H1 (cell line): Measurements from ENCODE around the gene SPINK4. TPM values are rescaled to one million over a fixed set of nuclear protein-coding genes. Genes with fewer than 3 reads are reported as not detected.

Source experiments
- CTCF ChIA-PET: fragments of 300-600 bp; sonication (Branson Sonifier 250); formaldehyde crosslinking; loops from one replicate; lab custom pipeline; 2021; ENCODE audit not compliant: partially characterized antibody; lab: Charles Lee
- POLR2A ChIA-PET: fragments of 300-600 bp; sonication (Branson Sonifier 250); formaldehyde crosslinking; loops from one replicate; lab custom pipeline; 2021; ENCODE audit warnings: inconsistent platforms; ENCODE audit not compliant: partially characterized antibody; lab: Charles Lee
- DNase-seq, 2 experiments: peaks; one replicate each; pipeline versions ENCODE4 v3.0.0 to v3.0.0-alpha.2; 2010 to 2022; ENCODE audit warnings: low spot score in 2 of 2, low read depth in 1 of 2, mixed read lengths in 1 of 2
- FAIRE-seq: peaks from 2 replicates; lab custom pipeline; 2011; peaks lifted over from hg19 to GRCh38; lab: Jason Lieb, UNC
- H2AFZ ChIP-seq: 2 replicates; pipeline ENCODE4 v1.8.1; 2012; ENCODE audit warnings: low read length, inconsistent platforms
- H2AK5ac ChIP-seq: 2 replicates; pipeline ENCODE4 v1.6.1; 2013; ENCODE audit warnings: low read depth, low read length
- H2BK120ac ChIP-seq: replicated peaks from 2 replicates; pipeline ENCODE3; 2013; ENCODE audit warnings: low read depth, low read length, inconsistent platforms
- H2BK12ac ChIP-seq: 2 replicates; pipeline ENCODE4 v1.6.1; 2013; ENCODE audit warnings: low read depth, low read length
- H2BK15ac ChIP-seq: 2 replicates; pipeline ENCODE4 v1.6.1; 2013; ENCODE audit warnings: low read length
- H2BK20ac ChIP-seq: 2 replicates; pipeline ENCODE4 v1.6.1; 2013; ENCODE audit warnings: low read length
- H2BK5ac ChIP-seq: 2 replicates; pipeline ENCODE4 v1.6.1; 2013; ENCODE audit warnings: low read depth, low read length
- H3K14ac ChIP-seq: 2 replicates; pipeline ENCODE4 v1.6.1; 2013; ENCODE audit warnings: inconsistent platforms; ENCODE audit not compliant: insufficient read length
- H3K18ac ChIP-seq: 2 replicates; pipeline ENCODE4 v1.6.1; 2013; ENCODE audit warnings: low read length; ENCODE audit errors: extremely low read depth
- H3K23ac ChIP-seq: 2 replicates; pipeline ENCODE4 v1.6.1; 2013; ENCODE audit warnings: inconsistent platforms; ENCODE audit not compliant: insufficient read length
- H3K23me2 ChIP-seq: 2 replicates; pipeline ENCODE4 v1.6.1; 2013; ENCODE audit warnings: low read depth, low read length
- H3K27ac ChIP-seq: 2 replicates; pipeline ENCODE4 v1.6.1; 2011; ENCODE audit warnings: low read depth, low read length, inconsistent platforms
- H3K27me3 ChIP-seq, 4 experiments: replicated peaks in 1 of 4; 1 replicate in 1 of 4; 2 replicates in 3 of 4; pipeline versions ENCODE4 v1.6.1 to v1.8.1; 2011 to 2013; ENCODE audit warnings: low read length in 3 of 4, mild to moderate bottlenecking in 3 of 4, inconsistent platforms in 2 of 4, mixed read lengths in 2 of 4, moderate library complexity in 1 of 4; ENCODE audit not compliant: control insufficient read depth in 3 of 4, insufficient read depth in 3 of 4; ENCODE audit errors: extremely low read depth in 1 of 4
- H3K36me3 ChIP-seq, 4 experiments: 2 replicates each; pipeline versions ENCODE4 v1.6.1 to v1.8.1; 2011 to 2013; ENCODE audit warnings: mild to moderate bottlenecking in 4 of 4, low read length in 3 of 4, moderate library complexity in 2 of 4, control low read depth in 1 of 4, inconsistent platforms in 1 of 4; ENCODE audit not compliant: insufficient read depth in 4 of 4, control insufficient read depth in 2 of 4
- H3K4ac ChIP-seq: replicated peaks from 2 replicates; pipeline ENCODE3; 2013; ENCODE audit warnings: low read length, low read depth, mixed read lengths, inconsistent platforms; ENCODE audit not compliant: insufficient read length
- H3K4me1 ChIP-seq, 4 experiments: replicated peaks in 1 of 4; 1 replicate in 1 of 4; 2 replicates in 3 of 4; pipeline versions ENCODE4 v1.6.1 to v1.8.1; 2011 to 2013; ENCODE audit warnings: low read length in 3 of 4, inconsistent platforms in 2 of 4, mixed read lengths in 1 of 4; ENCODE audit not compliant: insufficient read depth in 4 of 4, control insufficient read depth in 3 of 4
- H3K4me2 ChIP-seq, 2 experiments: 2 replicates each; pipeline versions ENCODE4 v1.6.1 to v1.8.1; 2011 to 2013; ENCODE audit warnings: low read depth in 2 of 2, low read length in 2 of 2, control low read depth in 1 of 2, inconsistent platforms in 1 of 2, mild to moderate bottlenecking in 1 of 2; ENCODE audit not compliant: insufficient read depth in 1 of 2
- H3K4me3 ChIP-seq, 4 experiments: fragments of 200-600, 300-600 bp in 1 of 4; sonication (generic), shearing (Covaris generic), sonication (Bioruptor Twin) in 1 of 4; 2 replicates each; pipeline versions ENCODE4 v1.5.1 to v1.8.1; 2011 to 2016; ENCODE audit warnings: low read length in 4 of 4, low read depth in 3 of 4, control low read depth in 2 of 4, inconsistent platforms in 2 of 4, mild to moderate bottlenecking in 2 of 4, mixed read lengths in 1 of 4, moderate library complexity in 1 of 4; ENCODE audit not compliant: insufficient read depth in 2 of 4; ENCODE audit errors: extremely low read depth in 1 of 4
- H3K56ac ChIP-seq: replicated peaks from 2 replicates; pipeline ENCODE3; 2013; ENCODE audit warnings: low read depth, mild to moderate bottlenecking, mixed read lengths, low read length, inconsistent platforms; ENCODE audit not compliant: insufficient read length
- H3K79me1 ChIP-seq: 2 replicates; pipeline ENCODE4 v1.6.1; 2013; ENCODE audit warnings: low read depth, low read length, control low read depth
- H3K79me2 ChIP-seq, 2 experiments: 2 replicates each; pipeline versions ENCODE4 v1.6.1 to v1.8.1; 2012 to 2013; ENCODE audit warnings: low read length in 2 of 2, mild to moderate bottlenecking in 2 of 2, inconsistent platforms in 1 of 2; ENCODE audit not compliant: insufficient read depth in 2 of 2, control insufficient read depth in 1 of 2
- H3K9ac ChIP-seq, 4 experiments: replicated peaks in 1 of 4; 1 replicate in 1 of 4; 2 replicates in 3 of 4; pipeline versions ENCODE4 v1.6.1 to v1.8.1; 2011 to 2013; ENCODE audit warnings: low read depth in 3 of 4, low read length in 3 of 4, control low read depth in 2 of 4, mild to moderate bottlenecking in 2 of 4, moderate library complexity in 2 of 4, inconsistent platforms in 1 of 4; ENCODE audit errors: extremely low read depth in 1 of 4
- H3K9me3 ChIP-seq, 2 experiments: 2 replicates each; pipeline versions ENCODE4 v1.6.1 to v1.8.1; 2012 to 2013; ENCODE audit warnings: mild to moderate bottlenecking in 2 of 2, moderate library complexity in 2 of 2, control low read depth in 1 of 2, inconsistent platforms in 1 of 2, low read depth in 1 of 2, low read length in 1 of 2, mixed read lengths in 1 of 2; ENCODE audit not compliant: insufficient read depth in 2 of 2
- H4K20me1 ChIP-seq, 2 experiments: replicated peaks in 1 of 2; 2 replicates each; pipeline versions ENCODE3 to v1.8.1; 2011 to 2013; ENCODE audit warnings: inconsistent platforms in 2 of 2, low read length in 2 of 2, mild to moderate bottlenecking in 1 of 2; ENCODE audit not compliant: insufficient read depth in 2 of 2, control insufficient read depth in 1 of 2
- H4K5ac ChIP-seq: 2 replicates; pipeline ENCODE4 v1.6.1; 2013; ENCODE audit warnings: low read length, low read depth, mixed read lengths, inconsistent platforms; ENCODE audit not compliant: insufficient read length
- H4K8ac ChIP-seq: 2 replicates; pipeline ENCODE4 v1.8.0; 2013; ENCODE audit warnings: mild to moderate bottlenecking, moderate library complexity, low read length, inconsistent platforms; ENCODE audit not compliant: insufficient read depth; ENCODE audit errors: extremely low read depth
- H4K91ac ChIP-seq: replicated peaks from 2 replicates; pipeline ENCODE3; 2013; ENCODE audit warnings: low read length, mixed read lengths, inconsistent platforms; ENCODE audit not compliant: insufficient read length
- ASH2L ChIP-seq: fragments of 200-600, 300-600 bp; sonication (generic); IDR thresholded peaks from one replicate; pipeline ENCODE4 v1.7.1; 2017; ENCODE audit warnings: low read length
- ATF3 ChIP-seq: IDR thresholded peaks from 2 replicates; pipeline ENCODE4 v1.6.1; 2011; ENCODE audit warnings: low read depth, mild to moderate bottlenecking, low read length; ENCODE audit not compliant: insufficient read depth
- CEBPB ChIP-seq: IDR thresholded peaks from 2 replicates; pipeline ENCODE4 v1.6.1; 2012; ENCODE audit warnings: low read depth, low read length
- CHD2 ChIP-seq: IDR thresholded peaks from 2 replicates; pipeline ENCODE4 v1.6.1; 2012; ENCODE audit warnings: low read length, improper control_type of control experiment
- CREB1 ChIP-seq: IDR thresholded peaks from 2 replicates; pipeline ENCODE4 v1.6.1; 2012; ENCODE audit warnings: inconsistent platforms
- E2F6 ChIP-seq: IDR thresholded peaks from 2 replicates; pipeline ENCODE4 v1.6.1; 2012; ENCODE audit warnings: inconsistent platforms
- MAFK ChIP-seq: IDR thresholded peaks from 2 replicates; pipeline ENCODE4 v1.6.1; 2012; ENCODE audit warnings: low read depth, mild to moderate bottlenecking, improper control_type of control experiment, low read length
- SP2 ChIP-seq: IDR thresholded peaks from 2 replicates; pipeline ENCODE4 v1.6.1; 2012; ENCODE audit warnings: mild to moderate bottlenecking, low read length, inconsistent platforms
- WGBS, 2 experiments: shearing (Covaris generic) in 1 of 2; methylation state at CpG; one replicate each; pipeline versions ENCODE4 v1.1.6 to v1.1.7; 2013 to 2015; ENCODE audit warnings: low lambda C conversion rate in 2 of 2, mixed read lengths in 2 of 2, inconsistent platforms in 1 of 2, low coverage in 1 of 2, missing lambda C conversion rate in 1 of 2; ENCODE audit not compliant: insufficient replicate concordance in 2 of 2, insufficient coverage in 1 of 2, insufficient read length in 1 of 2; ENCODE audit errors: extremely low coverage in 1 of 2, missing lambda C conversion rate in 1 of 2; 5-methylcytosine and 5-hydroxymethylcytosine counted together
- polyA plus RNA-seq, 7 experiments: library from polyadenylated mRNA; depleted of rRNA in 3 of 7; stranded (reverse) in 5 of 7; unstranded in 2 of 7; fragments of >200 nt in 5 of 7; fragments of 200-250 nt in 2 of 7; gene quantifications; 1 replicate in 5 of 7; 2 replicates in 1 of 7; 4 replicates in 1 of 7; pipeline versions ENCODE4 v1.2.1 to v1.2.3, GENCODE V29; 2011 to 2013; ENCODE audit warnings: missing spikeins in 2 of 7, mixed read lengths in 2 of 7
- total RNA-seq: library from RNA; stranded (reverse); fragmentation: NEBNext Ultra II Directional; extraction: Animal tissue kit (Norgen Biotek cat#: 25700); gene quantifications from 2 replicates; pipeline ENCODE4 v1.2.1, GENCODE V29; 2021
- TF ChIP-seq, protein P1 (sequence below): IDR thresholded peaks from 2 replicates; pipeline ENCODE4 v1.6.1; 2012; ENCODE audit warnings: low read length, inconsistent platforms

The SPINK4 gene
- total and polyA plus RNA-seq, 2 of the 8 experiments (the other 6 are each of a cell fraction or from before 2014, with no cell fraction given) = not detected

- no peak overlapping the region for H3K4me3 ChIP-seq
- CTCF ChIA-PET = interaction anchor here (1.3 to 6.5 kb wide), 5 partner anchors 8 to 25 kb away, joined by 4 to 42 read pairs (median 10); no protein-coding TSS in a partner anchor
- no peak overlapping the region for H3K27ac ChIP-seq
- no peak for TF ChIP-seq E2F6
- TF ChIP-seq CREB1 = no peak
- TF ChIP-seq MAFK = no peak
- no peak for TF ChIP-seq SP2
- no peak for TF ChIP-seq CEBPB
- no peak for TF ChIP-seq CHD2
- TF ChIP-seq, protein P1, sequence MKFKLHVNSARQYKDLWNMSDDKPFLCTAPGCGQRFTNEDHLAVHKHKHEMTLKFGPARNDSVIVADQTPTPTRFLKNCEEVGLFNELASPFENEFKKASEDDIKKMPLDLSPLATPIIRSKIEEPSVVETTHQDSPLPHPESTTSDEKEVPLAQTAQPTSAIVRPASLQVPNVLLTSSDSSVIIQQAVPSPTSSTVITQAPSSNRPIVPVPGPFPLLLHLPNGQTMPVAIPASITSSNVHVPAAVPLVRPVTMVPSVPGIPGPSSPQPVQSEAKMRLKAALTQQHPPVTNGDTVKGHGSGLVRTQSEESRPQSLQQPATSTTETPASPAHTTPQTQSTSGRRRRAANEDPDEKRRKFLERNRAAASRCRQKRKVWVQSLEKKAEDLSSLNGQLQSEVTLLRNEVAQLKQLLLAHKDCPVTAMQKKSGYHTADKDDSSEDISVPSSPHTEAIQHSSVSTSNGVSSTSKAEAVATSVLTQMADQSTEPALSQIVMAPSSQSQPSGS = no peak
- no peak for TF ChIP-seq ATF3
- no peak for TF ChIP-seq ASH2L
These were observed 37.9 kb upstream of the SPINK4 start for GRCh38 chr9:33202018-33202417.

More at GRCh38 chr9:33202018-33202417, 37.9 kb upstream of the SPINK4 start:
- Histone ChIP-seq H4K5ac (no peak overlapping the region), H2BK5ac (no peak overlapping the region), H3K18ac (no peak overlapping the region), H3K4ac (no peak overlapping the region), H2BK12ac (no peak overlapping the region), H2BK20ac (no peak overlapping the region), H3K56ac (no peak overlapping the region), H3K27me3 (0 out of 7 replicates have a peak, but pooled peaks cover 0 to 1% (median 0%) of the 10 kb centered on the region in 4 experiments), H3K79me2 (no peaks in the 10 kb centered on the region), H3K23me2 (no peaks in the 10 kb centered on the region), H3K4me2 (no peak overlapping the region), H3K9ac (no peak overlapping the region), H2AFZ (no peak overlapping the region), H3K14ac (no peak overlapping the region), H2BK15ac (no peak overlapping the region), H4K91ac (no peak overlapping the region), H3K9me3 (no peaks in the 10 kb centered on the region), H3K79me1 (no peaks in the 10 kb centered on the region), H3K4me1 (no peaks in the 10 kb centered on the region), H4K20me1 (no peaks in the 10 kb centered on the region), H3K36me3 (no peaks in the 10 kb centered on the region), H2BK120ac (no peak overlapping the region), H3K23ac (no peak overlapping the region), H2AK5ac (no peak overlapping the region), H4K8ac (no peak overlapping the region)
- 95% methylated on average over 1 of the region's 1 CpG; no CpG with 5 or more reads in 1 of the 2 experiments for WGBS, 2 experiments
- no peak for FAIRE-seq
- POLR2A ChIA-PET = interaction anchor here (1.7 kb wide), 1 partner anchor 177 kb away, joined by 3 read pairs; the partner anchor contains the start of gene DNAJA1
- no peak for DNase-seq
